HG03066 (cell line): ENCODE results near the gene SCGB2B2.
A peak's percentile ranks its signal among the peaks of the same experiment; 100 is the strongest.
"Not testable (repeated sequence)": the region's sequence is repeated elsewhere in the genome, so short reads cannot be mapped to it uniquely, and the experiment has no call there.

Experiments used
- ATAC-seq: cut with Tn5 transposase; IDR thresholded peaks from one replicate; pipeline ENCODE4 v1.9.1; 2021; ENCODE audit warnings: low read depth; ENCODE audit not compliant: unreplicated experiment

SCGB2B2 gene, protein sequence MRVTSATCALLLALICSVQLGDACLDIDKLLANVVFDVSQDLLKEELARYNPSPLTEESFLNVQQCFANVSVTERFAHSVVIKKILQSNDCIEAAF

DNA sequence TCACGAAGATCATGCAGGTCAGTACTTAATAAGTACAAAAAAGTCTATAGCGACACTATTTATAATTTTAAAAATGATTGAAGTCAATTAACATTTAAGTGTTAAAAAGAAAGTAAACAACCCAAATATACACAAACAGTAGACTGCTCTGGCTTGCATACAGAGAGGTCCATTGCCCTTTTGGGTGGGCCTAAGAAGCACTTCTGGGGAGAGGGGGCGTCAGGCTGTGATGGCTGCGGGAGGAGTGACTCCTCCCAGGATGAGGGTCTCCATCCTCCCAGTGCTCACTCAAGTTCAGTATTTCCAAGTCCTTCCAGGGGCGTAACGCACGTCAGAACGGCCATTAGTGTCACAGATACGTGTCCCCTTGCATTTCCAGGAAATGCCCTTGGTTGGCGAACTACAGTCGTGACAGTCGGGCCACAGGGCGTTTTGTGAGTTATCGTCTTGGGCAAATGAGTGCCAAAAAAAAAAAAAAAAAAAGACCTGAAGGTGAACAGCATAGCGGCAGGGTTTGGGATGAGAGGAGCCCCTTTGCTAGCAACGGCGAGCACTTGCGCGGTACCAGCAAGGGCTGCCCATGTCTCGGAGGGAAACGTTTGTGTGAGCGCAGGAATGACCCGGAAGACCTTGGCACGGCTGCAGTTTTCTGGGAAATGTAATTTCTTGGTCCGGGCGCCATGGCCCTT, at the start of gene SCGB2B2:
TSS of gene SCGB2B2 (minus strand) at position 463 of the 689 bp plus-strand sequence. CDS start 82,596 bp downstream, outside the sequence.
- ATAC-seq, result peak; percentile 43

DNA sequence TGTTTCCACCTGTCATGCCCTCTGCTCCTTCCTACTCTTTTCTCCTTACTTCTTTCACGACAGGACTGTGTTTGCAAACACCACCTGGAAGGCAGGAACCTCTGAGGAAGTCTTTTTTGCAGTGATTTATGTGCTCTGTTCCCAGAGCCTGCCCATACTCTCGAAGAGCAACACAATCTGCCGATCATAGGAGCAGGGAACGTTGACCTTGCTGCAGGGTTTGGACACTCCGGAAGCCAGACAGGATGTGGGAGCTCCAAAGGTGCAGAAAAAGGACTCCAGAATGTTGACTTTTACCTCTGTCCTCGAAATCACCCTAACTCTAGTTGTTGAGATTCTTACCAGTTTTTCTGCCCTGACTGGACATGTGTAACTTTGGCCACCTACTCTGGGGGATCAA, 48.4 kb upstream of the SCGB2B2 start:
- ATAC-seq, result no peak

DNA sequence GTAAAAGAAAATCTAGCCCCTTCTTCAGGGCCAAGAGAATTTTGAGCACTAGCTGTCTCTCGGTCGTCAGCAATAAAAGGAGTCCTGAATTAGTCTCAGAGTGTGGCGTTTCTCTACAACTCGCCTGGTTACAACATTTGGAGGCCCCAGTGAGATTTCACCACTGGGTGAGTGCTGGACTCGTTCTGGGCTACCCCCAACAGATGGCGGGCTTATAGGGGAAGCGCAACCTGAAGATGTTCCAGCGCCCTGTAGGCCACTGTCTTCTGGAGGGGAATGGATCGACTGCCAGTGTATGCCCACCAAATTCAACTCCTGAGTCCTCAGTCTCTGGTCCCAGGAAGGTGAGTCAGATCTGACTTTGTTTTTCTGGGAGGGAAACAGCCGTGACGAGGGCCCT, 45.4 kb upstream of the SCGB2B2 start:
- ATAC-seq, result no peak

DNA sequence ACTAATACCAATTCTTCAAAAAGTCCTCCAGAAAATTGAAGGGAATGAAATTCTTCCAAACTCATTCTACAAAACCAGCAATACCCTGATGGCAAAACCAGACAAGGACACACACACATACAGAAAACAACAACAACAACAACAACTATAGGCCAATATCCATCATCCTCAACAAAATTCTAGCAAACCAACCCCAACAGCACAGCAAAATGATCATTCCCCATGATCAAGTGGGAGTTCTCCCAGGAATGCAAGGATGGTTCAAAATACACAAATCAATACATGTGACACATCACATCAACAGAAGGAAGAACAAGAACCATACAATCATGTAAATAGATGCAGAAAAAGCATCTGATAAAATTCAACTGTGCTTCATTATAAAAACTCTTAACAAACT, 38.4 kb upstream of the SCGB2B2 start:
- no peak for ATAC-seq

DNA sequence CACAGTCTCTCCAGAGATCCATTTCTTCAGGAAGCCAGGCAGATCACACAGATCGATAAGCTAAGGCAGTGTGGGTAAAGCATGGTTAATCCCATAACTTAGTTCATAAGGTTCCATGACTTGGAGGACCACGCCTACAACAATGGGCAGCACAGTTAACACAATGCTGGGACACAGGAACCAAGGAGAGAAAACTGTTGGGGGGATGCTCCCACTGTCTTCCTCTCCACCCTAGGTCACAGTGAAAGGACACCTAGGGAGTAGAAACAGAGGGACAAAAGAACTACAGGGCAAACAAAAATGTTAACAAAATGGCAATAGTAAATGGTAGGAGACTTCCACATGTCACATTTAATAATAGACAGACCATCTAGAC, 36.3 kb upstream of the SCGB2B2 start:
- ATAC-seq, result no peak

DNA sequence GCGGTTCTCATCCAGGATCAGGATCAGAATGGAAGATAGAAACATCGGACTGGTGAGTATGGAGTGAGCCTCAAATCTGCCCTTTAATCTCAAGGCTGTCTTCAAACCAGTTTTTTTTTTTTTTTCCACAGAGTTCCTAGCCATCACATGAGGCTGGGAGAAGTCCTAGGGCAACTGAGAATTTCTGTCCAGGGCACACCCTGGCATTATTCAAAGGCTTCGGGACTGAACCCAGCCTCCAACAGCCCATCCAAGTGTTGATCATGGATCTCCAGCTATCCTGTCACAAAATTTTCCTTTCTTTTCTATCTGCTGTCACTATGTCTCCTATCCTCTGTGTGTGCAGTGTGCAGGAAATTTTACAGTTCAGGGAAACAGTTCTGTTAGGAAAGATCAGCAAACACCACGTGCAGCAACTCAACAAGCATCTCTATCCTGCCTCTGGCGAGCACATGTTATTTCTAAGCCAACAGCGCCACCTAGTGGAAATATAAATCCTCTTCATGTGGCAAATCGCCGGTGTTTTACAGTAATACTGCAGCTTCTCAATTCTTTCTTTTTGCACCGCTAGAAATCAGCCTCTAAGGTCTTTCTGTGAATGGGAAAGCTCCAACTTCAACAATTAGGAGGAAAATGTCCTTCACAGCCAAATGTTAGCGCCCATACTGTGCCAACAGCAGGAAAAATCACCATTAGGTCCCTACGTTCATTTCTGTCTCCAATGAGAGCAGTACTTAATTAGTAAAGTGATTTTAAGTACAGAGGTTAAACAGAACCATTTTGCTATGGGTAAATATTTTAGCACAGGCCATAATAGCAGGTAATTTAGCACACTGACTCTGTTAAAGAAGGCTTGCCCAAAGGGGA, 35.7 kb upstream of the SCGB2B2 start:
- ATAC-seq, result no peak

DNA sequence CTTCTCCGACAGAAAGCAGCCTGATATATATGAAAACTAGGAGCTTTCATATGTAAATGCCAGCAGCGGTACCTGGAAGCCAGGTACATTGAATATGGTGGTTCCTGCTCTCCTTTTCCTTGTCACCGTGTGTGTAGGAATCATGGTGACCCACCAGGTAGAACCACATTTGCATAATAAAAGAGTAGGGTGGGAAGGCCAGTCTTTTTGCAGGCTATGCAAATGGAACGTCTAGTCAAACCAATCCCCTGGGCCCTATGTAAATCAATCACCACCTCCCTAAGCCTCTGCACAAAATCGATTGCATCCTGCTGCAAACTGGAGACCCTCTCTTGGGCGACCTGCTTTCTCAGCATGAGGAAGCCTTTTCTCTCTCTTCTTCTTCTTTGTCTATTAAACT, 34.9 kb upstream of the SCGB2B2 start:
- ATAC-seq, result no peak

DNA sequence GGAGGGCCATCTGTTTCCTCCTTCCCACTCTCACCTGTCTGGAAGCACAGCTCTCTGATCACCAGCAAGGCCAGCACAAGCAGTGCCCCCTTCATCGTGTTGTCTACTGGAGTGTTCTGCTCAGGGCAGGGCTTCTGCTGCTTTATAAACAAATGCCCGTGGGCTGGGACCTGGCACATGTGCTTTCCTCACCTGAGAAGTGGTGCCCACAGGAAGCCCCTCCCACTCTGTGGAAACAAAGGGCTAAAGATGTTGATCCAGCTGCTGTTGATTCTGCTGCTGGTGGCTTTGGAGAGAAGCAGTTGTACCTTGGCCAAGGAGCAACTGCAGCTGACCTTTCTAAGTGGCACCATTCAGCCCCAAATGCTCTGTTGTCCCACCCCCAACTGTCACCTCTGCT, 30.7 kb upstream of the SCGB2B2 start:
- ATAC-seq, result no peak

DNA sequence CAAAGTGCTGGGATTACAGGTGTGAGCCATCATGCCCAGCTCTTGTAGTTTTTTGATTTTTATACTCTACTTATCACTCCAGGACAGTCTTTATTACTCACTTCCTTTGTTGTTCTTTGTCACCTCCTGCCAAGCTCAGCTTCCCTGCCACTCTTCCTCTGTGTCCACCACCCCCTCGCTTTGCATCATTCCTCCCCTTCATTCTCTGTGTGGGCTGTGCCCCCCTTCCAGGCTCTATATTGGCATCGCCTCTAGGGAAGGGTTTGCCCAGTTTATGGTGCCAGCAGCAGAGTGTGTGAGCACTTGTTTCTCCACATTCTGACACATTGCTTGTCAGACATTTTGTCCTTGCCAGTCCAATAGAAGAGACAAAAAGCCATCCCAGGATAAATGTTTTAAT, 15.6 kb upstream of the SCGB2B2 start:
- ATAC-seq, result no peak

DNA sequence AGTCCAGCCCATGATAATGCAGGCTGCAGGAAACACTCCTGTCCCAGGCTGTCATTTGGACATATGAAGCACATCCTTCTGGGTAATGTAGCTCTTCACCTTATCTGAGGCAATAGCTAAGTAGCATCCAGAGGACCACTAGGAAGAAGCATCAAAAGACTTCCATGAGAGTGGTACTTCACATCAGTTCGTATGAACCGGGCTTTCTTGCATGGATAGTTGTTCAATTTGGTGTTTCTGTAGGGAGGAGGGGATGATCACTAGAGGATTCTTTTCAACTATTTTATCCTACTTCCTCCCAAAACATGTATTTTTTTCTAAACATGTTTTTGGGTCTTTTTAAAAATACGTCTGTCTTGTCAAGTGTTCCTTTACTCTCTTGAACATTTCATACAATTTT, 13.4 kb upstream of the SCGB2B2 start:
- no peak for ATAC-seq

DNA sequence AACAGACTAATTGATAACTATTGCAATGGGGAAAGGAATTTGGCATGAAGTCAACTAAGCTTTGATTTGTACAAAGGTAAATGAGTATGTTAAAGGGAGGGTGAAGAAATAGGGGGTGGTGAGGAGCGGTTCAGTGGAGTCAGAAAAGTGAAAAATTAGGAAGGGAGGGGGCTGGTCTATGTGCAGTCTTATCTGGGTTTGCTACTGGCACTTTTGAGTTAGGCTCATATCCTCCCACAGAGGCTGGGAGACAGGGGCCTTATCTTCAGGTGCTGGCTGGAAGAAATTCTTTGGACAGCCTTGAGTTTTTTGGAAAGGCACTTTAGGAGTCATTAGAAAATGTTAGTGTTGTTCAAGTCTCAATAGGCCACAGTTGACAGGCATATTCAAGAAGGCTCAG, 11.6 kb upstream of the SCGB2B2 start:
- ATAC-seq, result no peak

DNA sequence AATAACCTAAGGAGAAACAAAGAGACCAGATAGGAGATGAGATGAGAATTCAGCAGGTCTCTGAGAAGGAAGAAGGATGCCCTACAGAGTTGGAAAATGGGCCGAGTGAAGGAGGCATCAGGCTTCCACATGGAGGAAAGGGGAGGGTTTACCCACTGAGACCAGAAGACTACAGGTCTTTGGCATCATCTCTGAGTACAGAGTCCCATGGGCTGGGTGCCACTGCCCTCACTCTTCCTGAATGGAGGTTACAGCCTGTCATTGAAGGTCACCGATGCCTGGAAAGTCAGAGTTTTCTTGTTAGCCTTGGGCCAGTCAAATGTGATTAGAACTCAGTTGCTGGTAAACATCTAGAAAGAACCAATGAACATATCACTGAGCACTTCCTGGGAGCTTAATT, 10.4 kb upstream of the SCGB2B2 start:
- ATAC-seq, result no peak

DNA sequence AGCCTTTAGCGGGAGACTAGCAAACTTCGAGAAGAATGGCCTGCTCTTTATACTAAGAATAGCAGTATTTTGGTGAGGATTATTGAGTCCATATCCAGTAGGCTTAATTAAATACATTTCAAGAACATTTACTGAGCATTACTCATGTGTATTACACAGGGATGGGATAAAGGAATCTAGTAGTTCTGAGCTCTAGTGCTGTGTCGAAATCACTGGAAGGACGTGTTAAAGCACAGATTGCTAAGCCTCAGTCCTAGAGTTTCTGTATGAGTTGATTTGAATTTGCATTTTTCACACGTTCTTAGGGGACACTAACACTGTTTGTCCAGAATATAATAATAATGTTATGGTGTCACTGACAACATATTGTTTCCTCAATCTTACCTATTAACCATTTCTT, 9.5 kb upstream of the SCGB2B2 start:
- ATAC-seq, result no peak

DNA sequence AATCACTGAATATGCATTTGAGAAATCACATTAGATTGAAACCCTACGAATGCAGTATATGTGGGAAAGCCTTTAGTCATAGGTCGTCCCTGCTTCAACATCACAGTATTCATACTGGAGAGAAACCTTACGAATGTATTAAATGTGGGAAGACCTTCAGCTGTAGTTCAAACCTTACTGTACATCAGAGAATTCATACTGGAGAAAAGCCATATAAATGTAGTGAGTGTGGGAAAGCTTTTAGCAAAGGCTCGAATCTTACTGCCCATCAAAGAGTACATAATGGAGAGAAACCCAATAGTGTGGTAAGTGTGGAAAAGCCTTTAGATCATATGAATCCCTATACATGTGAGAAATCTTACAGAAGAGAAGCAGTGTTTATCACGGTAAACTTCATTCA, 8.3 kb upstream of the SCGB2B2 start:
- ATAC-seq, result not testable (repeated sequence)

DNA sequence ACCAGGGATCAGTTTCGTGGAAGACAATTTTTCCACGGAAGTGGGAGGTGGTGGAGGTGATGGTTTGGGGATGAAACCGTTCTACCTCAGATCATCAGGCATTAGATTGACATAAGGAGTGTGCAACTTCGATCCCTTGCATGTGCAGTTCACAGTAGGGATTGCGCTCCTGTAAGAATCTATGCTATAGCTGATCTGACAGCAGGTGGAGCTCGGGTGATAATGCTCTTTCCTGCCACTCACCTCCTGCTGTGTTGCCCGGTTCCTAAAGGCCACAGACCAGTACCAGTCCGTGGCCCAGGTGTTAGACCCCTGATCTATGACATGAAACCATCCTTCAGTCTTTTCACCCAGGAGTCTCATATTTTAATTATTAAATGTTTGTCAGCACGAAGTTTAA, 4.5 kb upstream of the SCGB2B2 start:
- ATAC-seq, result no peak

DNA sequence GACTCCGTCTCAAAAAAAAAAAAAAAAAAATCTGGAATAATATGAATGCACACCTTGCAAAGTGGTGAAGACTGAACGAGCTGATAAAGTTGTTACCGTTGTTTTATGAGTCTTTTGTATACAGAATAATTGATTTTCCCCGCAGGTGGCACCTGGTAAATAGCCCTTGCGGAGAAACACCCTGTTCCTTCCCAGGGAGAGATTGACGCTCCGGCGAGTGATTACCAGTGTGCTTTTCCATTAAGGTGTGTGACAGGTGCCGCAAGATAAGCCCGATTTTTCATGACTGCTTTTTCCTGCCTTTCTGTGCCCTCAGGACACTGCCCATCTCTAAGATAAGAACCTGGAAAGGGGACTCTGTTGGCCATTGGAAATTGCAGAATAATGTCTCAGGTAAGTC, 1.5 kb upstream of the SCGB2B2 start:
- no peak for ATAC-seq

DNA sequence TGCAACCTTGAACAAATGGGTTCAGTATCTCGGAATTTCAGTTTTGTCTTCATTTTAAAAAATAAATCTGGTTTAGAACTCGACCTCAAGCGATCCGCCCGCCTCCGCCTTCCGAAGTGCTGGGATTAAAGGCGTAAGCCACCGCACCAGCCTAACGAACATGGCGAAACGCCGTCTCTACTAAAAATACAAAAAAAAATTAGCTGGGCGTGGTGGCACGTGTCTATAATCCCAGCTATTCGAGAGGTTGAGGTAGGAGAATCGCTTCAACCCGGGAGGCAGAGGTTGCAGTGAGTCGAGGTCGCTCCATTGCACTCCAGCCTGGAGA, 1.1 kb upstream of the SCGB2B2 start:
- no peak for ATAC-seq

DNA sequence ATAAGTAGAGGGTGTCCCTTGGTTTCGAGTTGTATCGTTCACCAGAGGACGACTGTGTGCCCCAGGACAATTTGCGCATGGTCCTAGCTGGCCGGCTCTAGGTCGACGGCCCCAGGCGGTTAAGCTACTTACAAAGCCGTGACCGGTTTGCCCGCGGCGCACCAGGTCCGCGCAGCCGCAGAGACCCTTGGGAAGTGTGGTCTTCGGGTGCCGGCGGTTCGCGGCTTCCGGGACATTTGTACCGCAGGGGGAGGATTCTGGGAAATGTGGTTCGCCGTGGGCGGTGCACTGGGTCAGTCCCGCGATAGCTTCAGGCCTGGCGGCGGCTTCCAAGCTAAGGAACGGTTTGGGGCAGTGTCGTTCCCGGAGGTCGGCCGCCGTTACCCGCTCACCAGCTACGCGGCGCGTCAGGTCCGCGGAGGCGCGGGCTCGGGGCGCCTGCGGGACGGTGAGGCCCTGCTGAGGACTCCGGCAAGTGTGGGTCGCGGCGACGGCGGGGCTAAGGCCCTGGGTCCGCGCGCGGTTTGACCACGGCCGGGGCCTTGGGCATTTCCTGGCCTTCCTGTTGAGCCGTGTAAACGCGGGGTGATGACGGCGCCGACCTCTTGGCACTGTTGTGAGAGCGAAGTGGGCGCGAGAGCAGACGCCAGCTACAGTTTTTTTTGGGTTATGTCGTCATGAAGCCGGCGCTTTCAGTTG, 576 bp upstream of the SCGB2B2 start, which contains the start of gene ZNF302:
TSS of gene ZNF302 (plus strand) at position 293 of the 699 bp plus-strand sequence. CDS start 1,127 bp downstream, outside the sequence.
- peak; percentile 91 for ATAC-seq

DNA sequence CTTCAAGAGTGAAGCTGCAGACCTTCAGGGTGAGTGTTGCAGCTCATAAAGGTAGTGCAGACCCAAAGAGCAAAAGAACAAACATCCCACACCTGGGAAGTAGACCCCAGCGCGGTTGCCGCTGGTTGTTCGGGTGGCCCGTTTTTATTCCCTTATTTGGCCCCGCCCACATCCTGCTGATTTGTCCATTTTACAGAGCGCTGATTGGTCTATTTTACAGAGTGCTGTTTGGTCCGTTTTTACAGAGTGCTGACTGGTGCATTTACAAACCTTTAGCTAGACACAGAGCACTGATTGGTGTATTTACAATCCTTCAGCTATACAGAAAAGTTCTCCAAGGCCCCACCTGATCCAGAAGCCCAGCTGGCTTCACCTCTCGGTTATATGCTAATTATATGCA, 1.0 kb downstream of the SCGB2B2 start:
- no peak for ATAC-seq

DNA sequence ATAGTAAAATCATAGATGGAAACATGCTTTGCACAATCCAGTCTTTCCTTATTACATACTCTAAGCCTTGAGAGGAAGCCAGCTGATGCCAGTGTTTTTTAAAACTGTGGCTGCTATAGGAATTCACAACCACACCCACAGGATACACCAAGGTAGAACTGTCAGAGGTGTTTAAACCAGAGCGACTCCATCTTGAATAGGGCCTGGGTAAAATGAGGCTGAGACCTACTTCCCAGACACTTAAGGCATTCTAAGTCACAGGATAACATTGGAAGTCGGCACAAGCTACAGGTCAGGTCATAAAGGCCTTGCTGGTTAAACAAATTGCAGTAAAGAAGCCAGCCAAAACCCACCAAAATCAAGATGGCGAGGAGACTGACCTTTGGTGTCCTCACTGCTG, 1.7 kb downstream of the SCGB2B2 start:
- ATAC-seq, result no peak

DNA sequence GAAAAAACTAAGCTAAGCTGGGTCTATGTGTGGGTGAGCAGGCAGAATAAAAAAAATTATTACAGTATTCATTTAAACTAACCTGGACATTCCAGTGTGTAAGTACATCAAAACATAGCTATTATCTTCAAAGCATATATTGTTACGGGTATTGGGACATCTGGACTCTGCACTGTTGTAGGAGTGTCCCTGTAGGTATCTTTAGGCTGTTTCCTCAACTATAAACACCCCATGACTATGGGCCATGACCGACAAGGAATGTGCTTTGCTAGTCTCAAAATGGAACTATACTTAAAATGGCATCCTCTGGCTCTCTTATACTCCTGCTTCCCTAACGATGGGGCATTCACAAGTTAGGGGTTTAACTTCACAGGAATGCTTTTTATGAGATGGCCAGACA, 3.4 kb downstream of the SCGB2B2 start:
- ATAC-seq, result no peak
